ENCODE measurements around the gene RPS6KB2. TPM values are rescaled to one million over a fixed set of nuclear protein-coding genes. Genes with fewer than 3 reads are reported as not detected.
"Not testable (repeated sequence)": the region's sequence is repeated elsewhere in the genome, so short reads cannot be mapped to it uniquely, and the experiment has no call there.

RPS6KB2 gene
- total RNA-seq, 1 donor from 2014 or later: 25.1 TPM

DNA sequence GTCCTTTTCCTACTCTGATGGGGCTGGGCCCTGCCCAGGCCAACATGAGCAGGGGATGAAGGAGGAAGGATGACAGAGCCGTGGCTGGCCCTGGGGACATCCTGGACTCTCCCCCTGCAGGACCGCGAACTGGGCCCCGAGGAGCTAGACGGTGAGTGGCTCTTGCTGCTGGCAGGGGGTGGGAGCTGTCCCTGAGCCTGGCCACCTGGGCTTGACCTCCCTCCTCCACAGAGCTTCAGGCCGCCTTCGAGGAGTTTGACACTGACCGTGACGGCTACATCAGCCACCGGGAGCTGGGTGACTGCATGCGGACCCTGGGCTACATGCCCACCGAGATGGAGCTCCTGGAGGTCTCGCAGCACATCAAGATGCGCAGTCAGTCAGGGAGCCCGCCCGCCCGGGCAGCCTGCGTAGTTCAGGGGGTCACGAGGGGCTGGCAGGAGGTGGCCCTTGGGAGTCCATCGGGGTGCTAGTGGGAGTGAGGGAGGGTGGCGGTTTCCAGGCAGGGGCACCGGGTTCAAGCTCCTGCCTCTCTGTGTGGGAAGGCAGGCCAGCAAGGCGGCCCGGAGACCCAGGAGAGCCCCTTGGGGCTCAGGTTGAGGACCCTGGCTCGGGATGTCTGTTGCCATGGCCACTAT is 27.9 kb downstream of the RPS6KB2 start:
- no peak for DNase-seq
- no peak for ATAC-seq
- intact Hi-C loops (cut with micrococcal nuclease): no loop called here

DNA sequence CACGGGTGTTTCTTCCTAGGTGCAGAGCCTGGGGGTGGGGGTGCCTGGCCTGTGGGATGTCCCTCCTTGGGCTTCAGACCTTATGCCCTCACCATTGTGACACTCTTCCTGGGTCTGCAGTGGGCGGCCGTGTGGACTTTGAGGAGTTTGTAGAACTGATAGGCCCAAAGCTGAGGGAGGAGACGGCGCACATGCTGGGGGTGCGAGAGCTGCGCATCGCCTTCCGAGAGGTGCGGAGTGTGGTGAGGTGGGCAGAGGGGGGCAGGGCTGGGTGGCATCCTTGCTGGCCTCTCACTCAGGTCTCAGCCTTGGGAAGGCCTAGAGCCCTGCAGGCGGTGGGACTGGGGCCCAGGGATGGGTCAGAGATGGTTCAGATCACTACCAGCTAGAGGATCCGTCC is 29.2 kb downstream of the RPS6KB2 start:
- no peak for DNase-seq
- ATAC-seq: no peak

DNA sequence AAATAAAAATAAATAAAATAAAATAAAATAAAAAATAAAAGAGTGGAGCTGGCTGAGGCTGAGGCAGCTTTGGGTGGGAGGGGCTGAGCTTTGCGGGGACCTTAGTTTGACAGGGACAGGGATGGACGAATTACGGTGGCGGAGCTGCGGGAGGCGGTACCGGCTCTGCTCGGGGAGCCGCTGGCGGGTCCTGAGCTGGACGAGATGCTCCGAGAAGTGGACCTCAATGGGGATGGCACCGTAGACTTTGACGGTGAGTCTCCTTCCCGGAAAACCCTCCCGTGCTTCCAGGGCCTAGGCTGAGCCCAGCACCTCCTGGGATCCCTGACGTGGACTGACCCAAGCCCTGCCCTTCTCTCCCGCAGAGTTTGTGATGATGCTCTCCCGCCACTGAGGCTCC is 30.0 kb downstream of the RPS6KB2 start:
- intact Hi-C loops (cut with micrococcal nuclease): no loop called here
- no peak for ATAC-seq
- DNase-seq: no peak

More for the DNA sequence above, 29.2 kb downstream of the RPS6KB2 start:
- intact Hi-C loops (cut with micrococcal nuclease): no loop called here

DNA sequence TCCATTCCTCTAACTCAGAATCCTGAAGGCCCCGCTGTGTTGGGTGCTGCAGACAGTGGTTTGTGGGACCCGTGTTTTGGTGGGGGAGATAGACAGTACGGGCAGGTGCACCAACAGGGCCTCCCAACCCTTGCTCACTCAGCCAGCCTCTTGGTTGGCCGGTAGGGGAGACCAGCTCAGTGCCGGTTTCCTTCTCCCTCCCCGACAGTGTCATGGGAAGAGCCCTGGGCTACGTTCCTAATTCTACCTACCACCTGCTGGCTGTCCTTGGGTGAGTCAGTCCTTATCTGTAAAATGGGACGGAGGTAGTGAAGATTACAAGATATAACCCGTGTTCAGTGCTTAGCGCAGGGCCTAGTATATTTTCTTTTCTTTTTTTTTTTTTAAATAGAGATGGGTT is 34.9 kb downstream of the RPS6KB2 start:
- intact Hi-C loops (cut with micrococcal nuclease): no loop called here
- no peak for DNase-seq
- ATAC-seq: no peak

DNA sequence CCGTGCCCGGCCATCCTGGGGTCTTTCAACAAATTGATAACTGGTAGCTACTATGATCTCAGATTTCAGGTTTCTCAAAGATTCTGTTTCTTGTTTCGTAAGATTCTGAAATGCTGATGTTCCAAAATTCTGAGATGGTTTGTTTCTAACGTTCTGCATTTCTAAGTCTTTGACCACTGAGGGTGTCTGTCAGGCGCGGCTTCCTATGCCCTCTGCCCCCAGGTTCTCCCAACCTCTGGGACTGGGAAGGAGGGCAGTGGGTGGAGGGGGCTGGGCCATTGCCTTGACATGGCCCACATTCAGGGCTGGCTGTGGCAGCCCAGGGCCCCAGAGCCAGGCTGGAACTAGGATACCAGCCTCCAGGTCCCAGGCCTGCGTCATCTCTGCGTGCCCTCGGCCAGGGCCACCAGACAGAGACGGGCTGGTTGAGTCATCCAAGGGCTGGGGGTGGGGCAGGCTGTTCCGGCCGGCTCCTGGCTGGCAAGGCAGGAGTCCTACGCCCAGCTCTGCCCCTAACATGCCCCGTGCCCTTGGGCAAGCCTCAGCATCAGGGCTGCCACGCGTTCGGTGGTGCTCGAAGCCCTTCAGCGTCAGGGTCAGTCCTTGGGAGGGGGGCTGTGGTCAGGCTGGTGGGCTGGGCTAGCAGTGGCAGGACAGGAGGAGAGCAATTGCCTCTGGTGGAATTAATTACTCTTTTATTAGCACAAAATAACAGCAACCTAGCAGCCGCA is 35.6 kb downstream of the RPS6KB2 start:
- DNase-seq (peak; percentile 62), ATAC-seq (peak; percentile 17)
- intact Hi-C loops (cut with micrococcal nuclease): no loop called here

DNA sequence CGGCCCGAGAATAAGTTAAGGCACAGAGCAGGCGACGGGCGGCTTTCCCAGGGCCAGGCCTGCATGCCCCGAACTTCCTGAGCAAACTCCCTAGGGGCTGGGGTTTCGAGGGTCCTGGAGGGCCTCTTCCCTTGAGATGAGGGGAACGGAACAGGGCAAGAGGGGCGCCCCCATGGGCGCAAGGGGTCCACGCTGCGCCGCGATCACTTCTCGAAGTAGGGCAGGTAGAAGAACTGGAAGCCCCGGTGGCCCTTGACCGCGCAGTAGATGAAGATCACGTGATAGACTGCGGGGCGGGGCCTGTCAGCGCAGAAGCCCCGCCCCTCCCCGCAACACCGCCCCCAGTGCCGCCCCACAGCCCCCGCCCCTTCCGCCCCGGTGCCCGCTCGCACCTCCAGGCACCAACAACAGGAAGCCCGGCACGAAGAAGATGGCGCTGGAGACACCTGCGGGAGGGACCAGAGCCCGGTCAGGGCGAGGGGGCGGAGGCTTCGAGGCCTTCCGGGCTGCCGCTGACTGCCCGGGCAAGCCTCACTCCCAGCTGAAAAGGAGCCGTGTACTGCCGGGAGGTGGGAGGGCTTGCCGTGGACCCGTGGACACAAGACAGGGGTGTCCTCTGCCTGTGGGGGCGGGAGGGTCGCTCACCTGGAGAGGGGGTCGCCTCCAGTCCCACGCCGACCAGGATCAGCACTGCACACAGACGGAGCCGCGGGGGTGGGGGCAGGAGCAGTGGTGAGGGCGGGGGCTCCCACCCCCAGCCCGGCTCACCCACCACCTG is 36.3 kb downstream of the RPS6KB2 start:
- intact Hi-C loops (cut with micrococcal nuclease): no loop called here
- DNase-seq (peak; percentile 91), ATAC-seq (peak; percentile 72)

DNA sequence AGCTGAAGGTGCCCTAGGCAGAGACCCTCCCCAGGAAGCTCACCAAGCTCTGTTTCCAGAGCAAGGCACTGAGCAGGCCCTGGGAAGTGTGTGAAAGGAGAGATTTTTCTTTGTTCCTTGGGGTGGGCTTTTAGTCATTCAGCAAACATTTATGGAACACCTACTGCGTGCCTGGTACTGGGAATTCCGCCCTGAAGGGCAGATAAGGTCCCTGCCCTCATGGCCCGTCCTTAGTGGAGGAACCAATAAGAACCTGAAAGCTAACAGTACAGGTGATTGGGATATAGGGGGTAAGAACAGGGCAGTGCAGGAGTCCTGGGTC is 36.9 kb downstream of the RPS6KB2 start:
- DNase-seq: no peak

DNA sequence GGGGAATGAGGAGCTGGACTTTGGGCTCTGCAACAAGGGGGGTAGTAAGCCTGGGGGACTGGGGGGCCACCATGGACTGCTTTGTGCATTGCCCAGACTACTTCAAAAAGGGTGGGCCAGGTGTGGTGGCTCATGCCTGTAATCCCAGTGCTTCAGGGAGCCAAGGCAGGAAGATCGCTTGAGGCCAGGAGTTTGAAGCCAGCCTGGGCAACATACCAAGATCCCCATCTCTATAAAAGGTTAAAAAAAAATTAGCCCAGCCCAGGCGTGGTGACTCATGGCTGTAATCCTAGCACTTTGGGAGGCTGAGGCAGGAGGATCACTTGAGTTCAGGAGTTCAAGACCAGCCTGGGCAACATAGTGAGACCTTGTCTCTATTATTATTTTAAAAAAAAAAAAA is 37.2 kb downstream of the RPS6KB2 start:
- DNase-seq; ATAC-seq; intact Hi-C loops (cut with micrococcal nuclease): not testable (repeated sequence)

More for the DNA sequence above, 36.9 kb downstream of the RPS6KB2 start:
- no peak for ATAC-seq
- intact Hi-C loops (cut with micrococcal nuclease): no loop called here

DNA sequence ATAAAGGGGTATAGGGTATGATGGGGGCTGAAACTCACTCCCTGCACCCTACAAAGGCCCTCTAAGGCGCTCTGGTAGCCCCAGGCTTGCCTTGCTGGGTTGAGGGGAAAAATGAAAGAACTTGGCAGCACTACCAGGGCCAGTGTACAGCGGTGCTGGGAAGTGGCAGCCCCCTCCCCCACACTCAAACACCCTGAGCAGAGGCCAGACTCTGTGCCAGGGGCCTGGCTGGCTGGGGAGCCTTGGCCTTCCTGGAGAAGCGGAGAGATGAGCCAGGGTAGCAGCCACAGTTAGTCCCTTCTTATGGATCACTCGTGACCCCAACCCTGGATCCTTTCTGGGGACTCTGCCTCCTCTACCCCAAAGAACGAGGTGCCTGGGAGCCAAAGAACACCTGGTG is 38.1 kb downstream of the RPS6KB2 start:
- DNase-seq: no peak
- no peak for ATAC-seq
- intact Hi-C loops (cut with micrococcal nuclease): no loop called here

DNA sequence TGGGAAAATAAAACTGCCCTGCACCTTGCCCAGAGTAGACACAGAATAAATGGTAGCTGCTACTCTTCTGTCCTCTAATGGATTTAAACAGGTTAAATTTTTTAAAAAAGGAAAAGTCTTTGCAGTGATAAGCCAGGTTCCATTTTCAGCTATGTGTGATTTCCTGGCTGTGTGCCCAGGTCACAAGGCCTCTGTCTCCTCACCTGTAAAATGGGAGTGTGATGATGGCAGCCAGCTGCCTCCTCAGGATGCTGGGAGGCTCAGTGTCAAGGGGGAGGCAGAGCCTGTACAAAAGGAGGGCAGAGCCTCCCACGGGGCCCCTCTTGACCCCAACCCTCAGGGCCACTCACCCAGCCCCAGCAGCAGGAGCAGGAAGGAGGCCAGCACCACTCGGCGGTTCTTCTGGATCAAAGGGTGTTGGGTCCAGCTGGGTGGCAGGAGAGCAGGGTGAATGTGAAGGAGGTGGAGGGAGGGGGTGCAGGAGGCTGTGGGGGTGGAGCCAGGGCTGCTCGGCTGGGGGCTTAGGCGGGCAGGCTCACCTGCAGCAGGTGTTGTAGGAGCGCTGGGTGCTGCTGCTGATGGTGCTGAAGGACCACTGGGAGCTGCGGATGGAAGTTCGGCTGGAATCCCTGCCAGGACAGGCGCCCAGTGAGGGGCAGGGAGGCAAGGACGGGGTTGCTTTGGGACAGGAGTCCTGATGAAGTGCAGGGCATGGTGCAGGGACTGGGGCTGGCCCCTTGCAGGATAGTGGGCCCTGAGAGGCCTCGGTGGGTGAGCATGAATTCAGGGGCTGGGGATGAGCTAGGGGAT is 38.9 kb downstream of the RPS6KB2 start:
- intact Hi-C loops (cut with micrococcal nuclease): no loop called here
- ATAC-seq (no peak), DNase-seq (no peak)

DNA sequence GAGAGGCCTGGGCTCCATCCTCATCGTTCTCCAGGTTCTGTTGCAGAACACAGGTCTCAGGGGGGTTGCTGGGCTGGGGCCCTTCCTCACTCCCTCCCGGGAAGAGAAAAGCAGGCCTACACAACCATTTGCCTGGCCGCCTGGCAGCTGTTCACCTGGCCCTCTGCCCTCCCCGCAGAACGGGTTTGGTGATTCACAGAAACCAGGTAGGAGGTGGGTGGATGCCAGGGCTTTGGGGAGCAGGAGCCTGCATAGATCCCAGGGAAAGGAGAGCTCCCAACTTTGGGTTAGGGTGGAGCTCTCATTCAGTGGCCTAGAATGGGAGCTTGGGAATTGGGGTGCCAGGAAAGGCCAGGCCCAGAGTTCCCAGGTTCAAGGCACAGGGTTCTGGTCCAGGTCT is 39.8 kb downstream of the RPS6KB2 start:
- ATAC-seq (no peak), DNase-seq (no peak)
- intact Hi-C loops (cut with micrococcal nuclease): no loop called here

DNA sequence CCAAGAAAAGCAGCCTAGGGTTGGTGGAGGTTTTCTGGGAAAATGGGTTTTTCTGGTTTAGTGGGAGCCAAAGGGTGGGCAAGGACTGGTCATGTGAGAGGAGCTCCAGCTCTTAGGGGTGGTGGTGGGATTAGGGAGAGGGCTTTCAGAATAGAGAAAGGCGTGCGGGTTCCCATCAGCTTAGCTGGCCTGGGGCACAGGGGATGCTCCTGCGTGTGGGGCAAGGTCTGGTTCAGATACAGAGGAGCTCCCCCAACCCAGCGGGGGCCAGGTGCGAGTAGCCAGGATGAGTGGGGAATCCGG is 40.1 kb downstream of the RPS6KB2 start:
- intact Hi-C loops (cut with micrococcal nuclease): no loop called here
- ATAC-seq: no peak
- no peak for DNase-seq

DNA sequence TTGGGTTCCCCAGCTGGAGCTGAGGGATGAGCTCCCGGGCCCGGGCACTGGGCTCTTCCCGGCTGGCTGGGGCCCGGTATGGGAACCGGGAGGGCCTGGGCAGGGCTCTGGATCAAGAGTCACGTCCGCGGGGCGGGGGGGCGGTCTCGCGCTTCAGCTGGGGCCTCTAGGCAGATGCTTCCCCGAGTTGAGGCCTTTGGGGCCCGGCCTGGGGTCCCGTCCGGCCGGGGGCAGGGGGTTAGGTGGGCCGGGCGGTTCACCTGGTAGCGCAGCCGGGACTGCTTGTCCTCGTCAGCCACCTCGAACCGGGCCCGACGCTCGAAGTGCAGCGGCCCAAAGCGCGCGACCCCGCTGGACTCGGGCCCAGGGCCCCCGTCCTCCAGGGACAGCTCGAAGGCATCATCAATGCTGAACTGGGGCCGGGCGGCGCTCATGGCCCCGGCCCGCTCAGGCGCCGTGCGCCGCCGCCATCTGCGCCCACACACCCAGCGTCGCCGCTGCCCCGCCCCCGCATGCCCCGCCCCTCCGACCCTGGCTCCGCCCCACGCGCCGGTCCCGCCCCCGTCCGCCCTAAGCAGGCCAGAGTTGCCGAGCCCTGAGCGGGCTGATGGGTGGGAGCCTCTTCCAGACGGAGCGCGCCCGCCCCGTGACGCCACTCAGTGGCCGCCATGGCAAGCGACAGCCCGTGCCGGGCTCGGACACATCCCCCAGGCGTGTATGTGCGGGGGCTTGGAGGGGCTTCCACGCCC is 40.6 kb downstream of the RPS6KB2 start, which contains the start of gene TMEM134:
Gene TMEM134 (minus strand): TSS at position 493 of the 749 bp plus-strand sequence. CDS start 59 bp downstream, at position 434.
- ATAC-seq (peak; percentile 90), DNase-seq (peak; percentile 97)
- intact Hi-C loops (cut with micrococcal nuclease): no loop called here

DNA sequence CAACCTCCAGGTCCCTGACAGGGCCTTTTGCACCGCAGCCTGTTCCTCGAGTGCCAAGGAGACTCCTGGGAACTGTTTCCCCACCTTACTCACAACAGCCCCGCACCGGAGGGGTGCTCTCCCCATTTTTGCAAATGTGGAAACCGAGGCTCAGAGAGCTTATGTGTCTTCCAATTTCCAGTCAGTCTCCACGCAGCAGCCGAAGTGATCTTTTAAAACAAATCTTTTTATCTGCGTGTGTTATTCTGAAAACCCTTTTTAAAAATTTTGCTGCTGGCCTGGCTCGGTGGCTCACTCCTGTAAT is 41.2 kb downstream of the RPS6KB2 start:
- no peak for ATAC-seq
- DNase-seq: no peak
- intact Hi-C loops (cut with micrococcal nuclease): no loop called here

DNA sequence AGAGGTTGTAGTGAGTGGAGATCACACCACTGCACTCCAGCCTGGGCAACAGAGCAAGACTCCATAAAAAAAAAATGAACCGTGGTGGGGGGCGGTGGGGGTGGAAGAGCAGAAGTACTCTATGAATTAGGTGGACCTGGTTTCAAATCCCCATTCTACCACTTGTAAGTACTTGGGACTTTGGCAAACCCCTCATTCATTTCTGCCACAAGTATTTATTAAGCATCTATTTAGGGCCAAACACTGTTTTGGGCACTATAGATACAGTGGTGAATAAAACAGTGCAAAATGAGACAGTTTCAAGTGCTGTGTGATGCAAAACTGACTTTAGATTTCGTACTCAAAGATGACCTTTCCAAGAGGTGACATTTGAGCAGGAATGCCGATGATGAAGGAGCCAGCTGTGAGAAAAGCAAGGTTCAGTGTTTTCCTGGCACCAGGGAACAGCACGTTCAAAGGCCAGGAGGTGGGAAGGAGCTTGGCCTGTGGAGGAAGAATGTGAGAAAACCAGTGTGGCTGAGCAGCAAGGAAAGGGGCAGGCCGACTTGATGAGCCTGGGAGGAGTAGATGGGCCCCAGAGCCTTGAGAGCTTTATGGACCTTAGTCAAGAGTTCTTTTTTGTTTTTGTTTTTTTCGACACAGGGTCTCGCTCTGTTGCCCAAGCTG is 42.2 kb downstream of the RPS6KB2 start:
- ATAC-seq (no peak), DNase-seq (no peak)
- intact Hi-C loops (cut with micrococcal nuclease): no loop called here

DNA sequence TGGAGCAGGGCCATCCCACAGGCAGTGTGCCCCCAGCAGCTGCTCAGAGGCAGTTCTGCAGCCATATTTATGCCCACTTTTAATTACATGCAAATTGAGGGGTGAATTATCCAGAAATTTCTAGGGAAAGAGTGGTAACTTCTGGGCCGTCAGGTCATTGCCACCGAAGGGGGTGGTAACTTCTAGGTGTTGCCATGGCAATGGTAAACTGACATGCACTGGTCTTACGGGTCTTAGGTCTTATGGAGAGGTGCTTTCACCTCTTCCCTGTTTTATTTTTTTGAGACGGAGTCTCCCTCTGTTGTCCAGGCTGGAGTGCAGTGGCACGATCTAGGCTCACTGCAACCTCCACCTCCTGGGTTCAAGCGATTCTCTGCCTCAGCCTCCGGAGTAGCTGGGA is 44.6 kb downstream of the RPS6KB2 start:
- ATAC-seq (no peak), DNase-seq (no peak)
- intact Hi-C loops (cut with micrococcal nuclease): no loop called here

DNA sequence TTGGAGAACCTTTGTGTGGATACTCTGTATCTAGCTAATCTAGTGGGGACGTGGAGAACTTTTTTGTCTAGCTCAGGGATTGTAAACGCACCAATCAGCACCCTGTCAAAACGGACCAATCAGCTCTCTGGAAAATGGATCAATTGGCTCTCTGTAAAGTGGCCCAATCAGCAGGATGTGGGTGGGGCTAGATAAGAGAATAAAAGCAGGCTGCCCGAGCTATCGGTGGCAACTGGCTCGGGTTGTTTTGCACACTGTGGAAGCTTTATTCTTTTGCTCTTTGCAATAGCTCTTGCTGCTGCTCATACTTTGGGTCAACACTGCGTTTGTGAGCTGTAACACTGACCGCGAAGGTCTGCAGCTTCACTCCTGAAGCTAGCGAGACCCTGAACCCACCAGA is 48.4 kb downstream of the RPS6KB2 start:
- ATAC-seq; DNase-seq; intact Hi-C loops (cut with micrococcal nuclease): not testable (repeated sequence)

DNA sequence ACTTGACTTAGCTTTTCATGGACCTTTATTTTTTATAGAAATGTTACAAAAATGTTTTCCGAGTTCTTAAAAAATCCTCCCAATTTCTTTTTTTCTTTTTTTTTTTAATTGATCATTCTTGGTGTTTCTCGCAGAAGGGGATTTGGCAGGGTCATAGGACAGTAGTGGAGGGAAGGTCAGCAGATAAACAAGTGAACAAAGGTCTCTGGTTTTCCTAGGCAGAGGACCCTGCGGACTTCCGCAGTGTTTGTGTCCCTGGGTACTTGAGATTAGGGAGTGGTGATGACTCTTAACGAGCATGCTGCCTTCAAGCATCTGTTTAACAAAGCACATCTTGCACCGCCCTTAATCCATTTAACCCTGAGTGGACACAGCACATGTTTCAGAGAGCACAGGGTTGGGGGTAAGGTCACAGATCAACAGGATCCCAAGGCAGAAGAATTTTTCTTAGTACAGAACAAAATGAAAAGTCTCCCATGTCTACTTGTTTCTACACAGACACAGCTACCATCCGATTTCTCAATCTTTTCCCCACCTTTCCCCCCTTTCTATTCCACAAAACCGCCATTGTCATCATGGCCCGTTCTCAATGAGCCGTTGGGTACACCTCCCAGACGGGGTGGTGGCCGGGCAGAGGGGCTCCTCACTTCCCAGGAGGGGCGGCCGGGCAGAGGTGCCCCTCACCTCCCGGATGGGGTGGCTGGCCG is 49.2 kb downstream of the RPS6KB2 start:
- ATAC-seq; DNase-seq; intact Hi-C loops (cut with micrococcal nuclease): not testable (repeated sequence)
